Measurements from ENCODE around the gene CPVL.

CPVL gene

GRCh38 chr7:29043576-29043975 lies 102.8 kb downstream of the CPVL start:
- no peak for DNase-seq (ENCODE audit: low spot score)

- DNase-seq (ENCODE audit: low spot score): no peak
Measured at GRCh38 chr7:29042824-29043231, 103.5 kb downstream of the CPVL start.

- no peak for DNase-seq (ENCODE audit: low spot score)
Measured at GRCh38 chr7:29041991-29042390, 104.3 kb downstream of the CPVL start.

GRCh38 chr7:29040579-29040925 lies 105.8 kb downstream of the CPVL start:
- no peak for DNase-seq (ENCODE audit: low spot score)

- DNase-seq (ENCODE audit: low spot score): no peak
Measured at GRCh38 chr7:29039821-29040578, 106.3 kb downstream of the CPVL start.

GRCh38 chr7:29038463-29038862 lies 107.9 kb downstream of the CPVL start:
- no peak for DNase-seq (ENCODE audit: low spot score)

GRCh38 chr7:29035044-29035740 lies 111.1 kb downstream of the CPVL start:
- peak; percentile 44 for DNase-seq (ENCODE audit: low spot score)

- DNase-seq (ENCODE audit: low spot score): no peak
Measured at GRCh38 chr7:29033584-29033983, 112.8 kb downstream of the CPVL start.

GRCh38 chr7:29032146-29032545 lies 114.2 kb downstream of the CPVL start:
- DNase-seq (ENCODE audit: low spot score): no peak

- DNase-seq (ENCODE audit: low spot score): no peak
Measured at GRCh38 chr7:29030781-29031275, 115.5 kb downstream of the CPVL start.

- DNase-seq (ENCODE audit: low spot score): no peak
Measured at GRCh38 chr7:29022291-29022988, 123.9 kb downstream of the CPVL start.

- DNase-seq (ENCODE audit: low spot score): no peak
Measured at GRCh38 chr7:29019896-29020295, 126.4 kb downstream of the CPVL start.

- no peak for DNase-seq (ENCODE audit: low spot score)
Measured at GRCh38 chr7:29019387-29019786, 127.0 kb downstream of the CPVL start.

GRCh38 chr7:29017713-29018112 lies 128.6 kb downstream of the CPVL start:
- no peak for DNase-seq (ENCODE audit: low spot score)

- no peak for DNase-seq (ENCODE audit: low spot score)
Measured at GRCh38 chr7:29014725-29015124, 131.6 kb downstream of the CPVL start.

- DNase-seq (ENCODE audit: low spot score): no peak
Measured at GRCh38 chr7:29013931-29014330, 132.4 kb downstream of the CPVL start.

- DNase-seq (ENCODE audit: low spot score): no peak
Measured at GRCh38 chr7:29013082-29013695, 133.1 kb downstream of the CPVL start.

- DNase-seq (ENCODE audit: low spot score): no peak
Measured at GRCh38 chr7:29009947-29010346, 136.4 kb downstream of the CPVL start.

GRCh38 chr7:29008590-29008989 lies 137.7 kb downstream of the CPVL start:
- no peak for DNase-seq (ENCODE audit: low spot score)

GRCh38 chr7:29007127-29007526 lies 139.2 kb downstream of the CPVL start:
- no peak for DNase-seq (ENCODE audit: low spot score)

- DNase-seq (ENCODE audit: low spot score): no peak
Measured at GRCh38 chr7:29005829-29006228, 140.5 kb downstream of the CPVL start.

- no peak for DNase-seq (ENCODE audit: low spot score)
Measured at GRCh38 chr7:29005406-29005805, 140.9 kb downstream of the CPVL start.

GRCh38 chr7:29003703-29004102 lies 142.6 kb downstream of the CPVL start:
- no peak for DNase-seq (ENCODE audit: low spot score)
